H1 (cell line): ENCODE data around the gene BCAS1. TPM values are rescaled to one million over a fixed set of nuclear protein-coding genes. Genes with fewer than 3 reads are reported as not detected.

Source experiments
- CTCF ChIA-PET: fragments of 300-600 bp; sonication (Branson Sonifier 250); formaldehyde crosslinking; loops from one replicate; lab custom pipeline; 2021; ENCODE audit not compliant: partially characterized antibody; lab: Charles Lee
- POLR2A ChIA-PET: fragments of 300-600 bp; sonication (Branson Sonifier 250); formaldehyde crosslinking; loops from one replicate; lab custom pipeline; 2021; ENCODE audit warnings: inconsistent platforms; ENCODE audit not compliant: partially characterized antibody; lab: Charles Lee
- DNase-seq, 2 experiments: peaks; one replicate each; pipeline versions ENCODE4 v3.0.0 to v3.0.0-alpha.2; 2010 to 2022; ENCODE audit warnings: low spot score in 2 of 2, low read depth in 1 of 2, mixed read lengths in 1 of 2
- FAIRE-seq: peaks from 2 replicates; lab custom pipeline; 2011; peaks lifted over from hg19 to GRCh38; lab: Jason Lieb, UNC
- H2AFZ ChIP-seq: 2 replicates; pipeline ENCODE4 v1.8.1; 2012; ENCODE audit warnings: low read length, inconsistent platforms
- H2AK5ac ChIP-seq: 2 replicates; pipeline ENCODE4 v1.6.1; 2013; ENCODE audit warnings: low read depth, low read length
- H2BK120ac ChIP-seq: replicated peaks from 2 replicates; pipeline ENCODE3; 2013; ENCODE audit warnings: low read depth, low read length, inconsistent platforms
- H2BK12ac ChIP-seq: 2 replicates; pipeline ENCODE4 v1.6.1; 2013; ENCODE audit warnings: low read depth, low read length
- H2BK15ac ChIP-seq: 2 replicates; pipeline ENCODE4 v1.6.1; 2013; ENCODE audit warnings: low read length
- H2BK20ac ChIP-seq: 2 replicates; pipeline ENCODE4 v1.6.1; 2013; ENCODE audit warnings: low read length
- H2BK5ac ChIP-seq: 2 replicates; pipeline ENCODE4 v1.6.1; 2013; ENCODE audit warnings: low read depth, low read length
- H3K14ac ChIP-seq: 2 replicates; pipeline ENCODE4 v1.6.1; 2013; ENCODE audit warnings: inconsistent platforms; ENCODE audit not compliant: insufficient read length
- H3K18ac ChIP-seq: 2 replicates; pipeline ENCODE4 v1.6.1; 2013; ENCODE audit warnings: low read length; ENCODE audit errors: extremely low read depth
- H3K23ac ChIP-seq: 2 replicates; pipeline ENCODE4 v1.6.1; 2013; ENCODE audit warnings: inconsistent platforms; ENCODE audit not compliant: insufficient read length
- H3K23me2 ChIP-seq: 2 replicates; pipeline ENCODE4 v1.6.1; 2013; ENCODE audit warnings: low read depth, low read length
- H3K27ac ChIP-seq: 2 replicates; pipeline ENCODE4 v1.6.1; 2011; ENCODE audit warnings: low read depth, low read length, inconsistent platforms
- H3K27me3 ChIP-seq, 4 experiments: replicated peaks in 1 of 4; 1 replicate in 1 of 4; 2 replicates in 3 of 4; pipeline versions ENCODE4 v1.6.1 to v1.8.1; 2011 to 2013; ENCODE audit warnings: low read length in 3 of 4, mild to moderate bottlenecking in 3 of 4, inconsistent platforms in 2 of 4, mixed read lengths in 2 of 4, moderate library complexity in 1 of 4; ENCODE audit not compliant: control insufficient read depth in 3 of 4, insufficient read depth in 3 of 4; ENCODE audit errors: extremely low read depth in 1 of 4
- H3K36me3 ChIP-seq, 4 experiments: 2 replicates each; pipeline versions ENCODE4 v1.6.1 to v1.8.1; 2011 to 2013; ENCODE audit warnings: mild to moderate bottlenecking in 4 of 4, low read length in 3 of 4, moderate library complexity in 2 of 4, control low read depth in 1 of 4, inconsistent platforms in 1 of 4; ENCODE audit not compliant: insufficient read depth in 4 of 4, control insufficient read depth in 2 of 4
- H3K4ac ChIP-seq: replicated peaks from 2 replicates; pipeline ENCODE3; 2013; ENCODE audit warnings: low read length, low read depth, mixed read lengths, inconsistent platforms; ENCODE audit not compliant: insufficient read length
- H3K4me1 ChIP-seq, 4 experiments: replicated peaks in 1 of 4; 1 replicate in 1 of 4; 2 replicates in 3 of 4; pipeline versions ENCODE4 v1.6.1 to v1.8.1; 2011 to 2013; ENCODE audit warnings: low read length in 3 of 4, inconsistent platforms in 2 of 4, mixed read lengths in 1 of 4; ENCODE audit not compliant: insufficient read depth in 4 of 4, control insufficient read depth in 3 of 4
- H3K4me2 ChIP-seq, 2 experiments: 2 replicates each; pipeline versions ENCODE4 v1.6.1 to v1.8.1; 2011 to 2013; ENCODE audit warnings: low read depth in 2 of 2, low read length in 2 of 2, control low read depth in 1 of 2, inconsistent platforms in 1 of 2, mild to moderate bottlenecking in 1 of 2; ENCODE audit not compliant: insufficient read depth in 1 of 2
- H3K4me3 ChIP-seq, 4 experiments: fragments of 200-600, 300-600 bp in 1 of 4; sonication (generic), shearing (Covaris generic), sonication (Bioruptor Twin) in 1 of 4; 2 replicates each; pipeline versions ENCODE4 v1.5.1 to v1.8.1; 2011 to 2016; ENCODE audit warnings: low read length in 4 of 4, low read depth in 3 of 4, control low read depth in 2 of 4, inconsistent platforms in 2 of 4, mild to moderate bottlenecking in 2 of 4, mixed read lengths in 1 of 4, moderate library complexity in 1 of 4; ENCODE audit not compliant: insufficient read depth in 2 of 4; ENCODE audit errors: extremely low read depth in 1 of 4
- H3K56ac ChIP-seq: replicated peaks from 2 replicates; pipeline ENCODE3; 2013; ENCODE audit warnings: low read depth, mild to moderate bottlenecking, mixed read lengths, low read length, inconsistent platforms; ENCODE audit not compliant: insufficient read length
- H3K79me1 ChIP-seq: 2 replicates; pipeline ENCODE4 v1.6.1; 2013; ENCODE audit warnings: low read depth, low read length, control low read depth
- H3K79me2 ChIP-seq, 2 experiments: 2 replicates each; pipeline versions ENCODE4 v1.6.1 to v1.8.1; 2012 to 2013; ENCODE audit warnings: low read length in 2 of 2, mild to moderate bottlenecking in 2 of 2, inconsistent platforms in 1 of 2; ENCODE audit not compliant: insufficient read depth in 2 of 2, control insufficient read depth in 1 of 2
- H3K9ac ChIP-seq, 4 experiments: replicated peaks in 1 of 4; 1 replicate in 1 of 4; 2 replicates in 3 of 4; pipeline versions ENCODE4 v1.6.1 to v1.8.1; 2011 to 2013; ENCODE audit warnings: low read depth in 3 of 4, low read length in 3 of 4, control low read depth in 2 of 4, mild to moderate bottlenecking in 2 of 4, moderate library complexity in 2 of 4, inconsistent platforms in 1 of 4; ENCODE audit errors: extremely low read depth in 1 of 4
- H3K9me3 ChIP-seq, 2 experiments: 2 replicates each; pipeline versions ENCODE4 v1.6.1 to v1.8.1; 2012 to 2013; ENCODE audit warnings: mild to moderate bottlenecking in 2 of 2, moderate library complexity in 2 of 2, control low read depth in 1 of 2, inconsistent platforms in 1 of 2, low read depth in 1 of 2, low read length in 1 of 2, mixed read lengths in 1 of 2; ENCODE audit not compliant: insufficient read depth in 2 of 2
- H4K20me1 ChIP-seq, 2 experiments: replicated peaks in 1 of 2; 2 replicates each; pipeline versions ENCODE3 to v1.8.1; 2011 to 2013; ENCODE audit warnings: inconsistent platforms in 2 of 2, low read length in 2 of 2, mild to moderate bottlenecking in 1 of 2; ENCODE audit not compliant: insufficient read depth in 2 of 2, control insufficient read depth in 1 of 2
- H4K5ac ChIP-seq: 2 replicates; pipeline ENCODE4 v1.6.1; 2013; ENCODE audit warnings: low read length, low read depth, mixed read lengths, inconsistent platforms; ENCODE audit not compliant: insufficient read length
- H4K8ac ChIP-seq: 2 replicates; pipeline ENCODE4 v1.8.0; 2013; ENCODE audit warnings: mild to moderate bottlenecking, moderate library complexity, low read length, inconsistent platforms; ENCODE audit not compliant: insufficient read depth; ENCODE audit errors: extremely low read depth
- H4K91ac ChIP-seq: replicated peaks from 2 replicates; pipeline ENCODE3; 2013; ENCODE audit warnings: low read length, mixed read lengths, inconsistent platforms; ENCODE audit not compliant: insufficient read length
- BRCA1 ChIP-seq: IDR thresholded peaks from 2 replicates; pipeline ENCODE4 v1.6.1; 2012; ENCODE audit warnings: low read depth, low read length, improper control_type of control experiment
- CBX8 ChIP-seq: fragments of 300-800, 300-1000 bp; sonication (generic); IDR thresholded peaks from 2 replicates; pipeline ENCODE4 v1.7.1; 2016; ENCODE audit warnings: low read depth, low read length, borderline replicate concordance
- CTBP2 ChIP-seq: IDR thresholded peaks from 2 replicates; pipeline ENCODE4 v1.7.0; 2011; ENCODE audit warnings: borderline replicate concordance, mild to moderate bottlenecking, moderate library complexity, mixed read lengths, low read length; ENCODE audit not compliant: insufficient read depth, insufficient read length
- EP300 ChIP-seq, 2 experiments: IDR thresholded peaks; 1 replicate in 1 of 2; 2 replicates in 1 of 2; pipeline ENCODE4 v1.6.1; 2011 to 2012; ENCODE audit warnings: low read depth in 2 of 2, low read length in 2 of 2, mild to moderate bottlenecking in 2 of 2, borderline replicate concordance in 1 of 2, inconsistent platforms in 1 of 2, moderate library complexity in 1 of 2
- JUND ChIP-seq: IDR thresholded peaks from 2 replicates; pipeline ENCODE4 v1.6.1; 2011; ENCODE audit warnings: mild to moderate bottlenecking, improper control_type of control experiment, low read length
- NANOG ChIP-seq: IDR thresholded peaks from 2 replicates; pipeline ENCODE4 v1.6.1; 2011; ENCODE audit warnings: low read length, low read depth, mild to moderate bottlenecking, inconsistent platforms; ENCODE audit not compliant: insufficient read depth, poor library complexity, severe bottlenecking
- POLR2AphosphoS5 ChIP-seq: IDR thresholded peaks from 2 replicates; pipeline ENCODE4 v1.6.1; 2011; ENCODE audit warnings: low read depth, low read length
- RAD21 ChIP-seq, 2 experiments: IDR thresholded peaks in 1 of 2; conservative IDR thresholded peaks in 1 of 2; 2 replicates each; pipeline ENCODE4 v1.6.1; 2011; ENCODE audit warnings: low read depth in 2 of 2, low read length in 2 of 2, improper control_type of control experiment in 1 of 2, inconsistent platforms in 1 of 2, mild to moderate bottlenecking in 1 of 2, moderate library complexity in 1 of 2
- RBBP5 ChIP-seq: IDR thresholded peaks from 2 replicates; pipeline ENCODE4 v1.7.1; 2012; ENCODE audit warnings: low read depth, mild to moderate bottlenecking, inconsistent platforms, low read length, moderate library complexity, borderline replicate concordance
- SIN3A ChIP-seq, 2 experiments: IDR thresholded peaks in 1 of 2; conservative IDR thresholded peaks in 1 of 2; 2 replicates each; pipeline ENCODE4 v1.6.1; 2011 to 2012; ENCODE audit warnings: low read length in 2 of 2, improper control_type of control experiment in 1 of 2, low read depth in 1 of 2, mild to moderate bottlenecking in 1 of 2
- SRF ChIP-seq: IDR thresholded peaks from 2 replicates; pipeline ENCODE4 v1.6.1; 2011; ENCODE audit warnings: mild to moderate bottlenecking, low read depth, low read length, moderate library complexity
- TAF7 ChIP-seq: optimal IDR thresholded peaks from 2 replicates; pipeline ENCODE3; 2011; ENCODE audit warnings: low read depth, mild to moderate bottlenecking, inconsistent platforms, low read length, moderate library complexity, borderline replicate concordance
- TCF12 ChIP-seq: IDR thresholded peaks from 2 replicates; pipeline ENCODE4 v1.6.1; 2011; ENCODE audit warnings: low read depth, mild to moderate bottlenecking, low read length
- YY1 ChIP-seq: IDR thresholded peaks from 2 replicates; pipeline ENCODE4 v1.6.1; 2011; ENCODE audit warnings: low read depth, mild to moderate bottlenecking, low read length
- WGBS, 2 experiments: shearing (Covaris generic) in 1 of 2; methylation state at CpG; one replicate each; pipeline versions ENCODE4 v1.1.6 to v1.1.7; 2013 to 2015; ENCODE audit warnings: low lambda C conversion rate in 2 of 2, mixed read lengths in 2 of 2, inconsistent platforms in 1 of 2, low coverage in 1 of 2, missing lambda C conversion rate in 1 of 2; ENCODE audit not compliant: insufficient replicate concordance in 2 of 2, insufficient coverage in 1 of 2, insufficient read length in 1 of 2; ENCODE audit errors: extremely low coverage in 1 of 2, missing lambda C conversion rate in 1 of 2; 5-methylcytosine and 5-hydroxymethylcytosine counted together
- polyA plus RNA-seq, 7 experiments: library from polyadenylated mRNA; depleted of rRNA in 3 of 7; stranded (reverse) in 5 of 7; unstranded in 2 of 7; fragments of >200 nt in 5 of 7; fragments of 200-250 nt in 2 of 7; gene quantifications; 1 replicate in 5 of 7; 2 replicates in 1 of 7; 4 replicates in 1 of 7; pipeline versions ENCODE4 v1.2.1 to v1.2.3, GENCODE V29; 2011 to 2013; ENCODE audit warnings: missing spikeins in 2 of 7, mixed read lengths in 2 of 7
- total RNA-seq: library from RNA; stranded (reverse); fragmentation: NEBNext Ultra II Directional; extraction: Animal tissue kit (Norgen Biotek cat#: 25700); gene quantifications from 2 replicates; pipeline ENCODE4 v1.2.1, GENCODE V29; 2021

BCAS1 gene
- total and polyA plus RNA-seq, 2 of the 8 experiments (the other 6 are each of a cell fraction or from before 2014, with no cell fraction given) = 0.06 to 0.19 TPM

DNA sequence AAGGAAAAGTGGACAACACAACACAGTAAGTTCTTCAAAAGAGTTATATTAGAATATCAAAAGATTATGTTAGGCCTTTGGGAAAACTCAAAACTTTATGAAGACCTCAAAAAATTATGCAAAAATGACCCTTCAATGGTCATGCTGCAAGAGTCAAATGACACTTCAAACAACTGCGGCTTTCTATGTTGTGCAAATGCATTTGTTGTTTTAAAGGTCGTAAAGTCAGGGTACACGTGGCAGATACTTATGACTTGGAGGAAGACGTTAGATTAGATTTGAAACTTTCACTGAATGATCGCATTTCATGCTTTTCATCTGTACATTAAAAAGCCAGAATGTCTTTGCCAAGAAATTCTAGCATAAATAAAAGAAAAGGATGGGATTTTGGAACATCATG is 31.4 kb downstream of the BCAS1 start:
- no peak overlapping the region for H3K23ac ChIP-seq
- H3K4me3 ChIP-seq = no peak overlapping the region
- no peak overlapping the region for H3K27ac ChIP-seq
- H3K36me3 ChIP-seq = no peaks in the 10 kb centered on the region
- no peaks in the 10 kb centered on the region for H3K79me1 ChIP-seq
- no peaks in the 10 kb centered on the region for H3K4me1 ChIP-seq
- H4K20me1 ChIP-seq = no peaks in the 10 kb centered on the region
- no peak overlapping the region for H2BK12ac ChIP-seq
- no peak overlapping the region for H3K9ac ChIP-seq
- no peak overlapping the region for H2AK5ac ChIP-seq
- no peak overlapping the region for H2BK15ac ChIP-seq
- no peak for DNase-seq
- no peak overlapping the region for H3K18ac ChIP-seq
- ChIA-PET CTCF (no interaction called here), POLR2A (no interaction called here)
- H4K91ac ChIP-seq = no peak overlapping the region
- no peak overlapping the region for H4K8ac ChIP-seq
- no peak overlapping the region for H2BK5ac ChIP-seq
- H3K27me3 ChIP-seq = no peaks in the 10 kb centered on the region
- no peak overlapping the region for H2AFZ ChIP-seq
- H2BK20ac ChIP-seq = no peak overlapping the region
- no peak overlapping the region for H3K4ac ChIP-seq
- no peak overlapping the region for H3K14ac ChIP-seq
- no peak overlapping the region for H3K56ac ChIP-seq
- no peaks in the 10 kb centered on the region; the same call in 1 of the 2 replicates for H3K23me2 ChIP-seq
- 82% methylated on average over 5 of the region's 5 CpGs; no CpG with 5 or more reads in 1 of the 2 experiments for WGBS, 2 experiments
- no peaks in the 10 kb centered on the region for H3K79me2 ChIP-seq
- no peaks in the 10 kb centered on the region for H3K9me3 ChIP-seq
- no peak for FAIRE-seq
- no peak overlapping the region for H3K4me2 ChIP-seq
- H4K5ac ChIP-seq = no peak overlapping the region
- H2BK120ac ChIP-seq = no peak overlapping the region
- TF ChIP-seq CBX8 = no peak
- TF ChIP-seq EP300 (IDR thresholded peaks at IDR 0.05; ENCODE audit: borderline replicate concordance in 1 of 2, low read depth in 2 of 2, low read length in 2 of 2) = no peak
- no peak for TF ChIP-seq NANOG
- TF ChIP-seq YY1 = no peak
- no peak for TF ChIP-seq JUND
- no peak for TF ChIP-seq RAD21 (IDR thresholded peaks at IDR 0.05 in 1 of 2, conservative IDR thresholded peaks at IDR 0.05 in 1 of 2; ENCODE audit: low read depth in 2 of 2, low read length in 2 of 2)
- TF ChIP-seq CTBP2 = no peak
- TF ChIP-seq POLR2AphosphoS5 = no peak
- TF ChIP-seq RBBP5 = no peak
- TF ChIP-seq SRF = no peak
- no peak for TF ChIP-seq SIN3A (conservative IDR thresholded peaks at IDR 0.05 in 1 of 2, IDR thresholded peaks at IDR 0.05 in 1 of 2; ENCODE audit: low read depth in 1 of 2, low read length in 2 of 2)
- TF ChIP-seq TCF12 = no peak
- TF ChIP-seq BRCA1 = no peak
- TF ChIP-seq TAF7 = no peak
